Measurements from ENCODE around the gene TULP3.

- TF ChIP-seq ESRRG (CRISPR knock-in tag; IDR thresholded peaks at IDR 0.05) (no peak), CSDC2 (CRISPR knock-in tag; IDR thresholded peaks at IDR 0.05) (no peak), ISL1 (CRISPR knock-in tag; IDR thresholded peaks at IDR 0.05) (no peak), RARB (CRISPR knock-in tag; IDR thresholded peaks at IDR 0.05) (no peak), SNAI2 (CRISPR knock-in tag; IDR thresholded peaks at IDR 0.05) (no peak), BACH2 (CRISPR knock-in tag; IDR thresholded peaks at IDR 0.05; ENCODE audit: borderline replicate concordance) (no peak)
- TF ChIP-seq, protein P1, sequence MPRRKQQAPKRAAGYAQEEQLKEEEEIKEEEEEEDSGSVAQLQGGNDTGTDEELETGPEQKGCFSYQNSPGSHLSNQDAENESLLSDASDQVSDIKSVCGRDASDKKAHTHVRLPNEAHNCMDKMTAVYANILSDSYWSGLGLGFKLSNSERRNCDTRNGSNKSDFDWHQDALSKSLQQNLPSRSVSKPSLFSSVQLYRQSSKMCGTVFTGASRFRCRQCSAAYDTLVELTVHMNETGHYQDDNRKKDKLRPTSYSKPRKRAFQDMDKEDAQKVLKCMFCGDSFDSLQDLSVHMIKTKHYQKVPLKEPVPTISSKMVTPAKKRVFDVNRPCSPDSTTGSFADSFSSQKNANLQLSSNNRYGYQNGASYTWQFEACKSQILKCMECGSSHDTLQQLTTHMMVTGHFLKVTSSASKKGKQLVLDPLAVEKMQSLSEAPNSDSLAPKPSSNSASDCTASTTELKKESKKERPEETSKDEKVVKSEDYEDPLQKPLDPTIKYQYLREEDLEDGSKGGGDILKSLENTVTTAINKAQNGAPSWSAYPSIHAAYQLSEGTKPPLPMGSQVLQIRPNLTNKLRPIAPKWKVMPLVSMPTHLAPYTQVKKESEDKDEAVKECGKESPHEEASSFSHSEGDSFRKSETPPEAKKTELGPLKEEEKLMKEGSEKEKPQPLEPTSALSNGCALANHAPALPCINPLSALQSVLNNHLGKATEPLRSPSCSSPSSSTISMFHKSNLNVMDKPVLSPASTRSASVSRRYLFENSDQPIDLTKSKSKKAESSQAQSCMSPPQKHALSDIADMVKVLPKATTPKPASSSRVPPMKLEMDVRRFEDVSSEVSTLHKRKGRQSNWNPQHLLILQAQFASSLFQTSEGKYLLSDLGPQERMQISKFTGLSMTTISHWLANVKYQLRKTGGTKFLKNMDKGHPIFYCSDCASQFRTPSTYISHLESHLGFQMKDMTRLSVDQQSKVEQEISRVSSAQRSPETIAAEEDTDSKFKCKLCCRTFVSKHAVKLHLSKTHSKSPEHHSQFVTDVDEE (CRISPR knock-in tag; IDR thresholded peaks at IDR 0.05), result no peak
Measured at GRCh38 chr12:2976581-2976996, 85.9 kb downstream of the TULP3 start.

Data from SK-N-SH treated with all-trans-retinoic acid at 6 μM for 48 hours (cell line).